ENCODE data around the gene ULK4. TPM values are rescaled to one million over a fixed set of nuclear protein-coding genes. Genes with fewer than 3 reads are reported as not detected.
A peak's percentile ranks its signal among the peaks of the same experiment; 100 is the strongest.

Gene ULK4
- total RNA-seq, 1 donor from 2014 or later = 11.2 TPM

DNA sequence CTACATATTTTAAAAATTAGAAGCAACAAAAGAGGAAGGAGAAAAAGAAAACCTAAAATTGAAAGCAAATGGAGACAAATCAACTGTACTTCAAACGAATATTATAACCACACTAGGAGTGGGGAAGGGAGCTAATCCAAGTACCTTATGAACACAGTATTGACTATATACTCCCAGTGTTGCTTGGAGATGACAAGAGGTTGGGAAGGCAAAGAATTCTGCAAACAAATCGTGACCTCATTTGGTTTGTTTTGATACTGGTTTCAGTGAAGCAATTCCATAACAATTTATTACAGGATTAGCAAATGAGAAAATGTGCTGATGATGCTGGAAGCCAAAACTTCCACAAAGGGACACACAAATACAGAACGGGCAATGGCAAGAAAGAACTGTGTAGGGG lies 268.1 kb downstream of the ULK4 start:
- TF ChIP-seq, protein P1, sequence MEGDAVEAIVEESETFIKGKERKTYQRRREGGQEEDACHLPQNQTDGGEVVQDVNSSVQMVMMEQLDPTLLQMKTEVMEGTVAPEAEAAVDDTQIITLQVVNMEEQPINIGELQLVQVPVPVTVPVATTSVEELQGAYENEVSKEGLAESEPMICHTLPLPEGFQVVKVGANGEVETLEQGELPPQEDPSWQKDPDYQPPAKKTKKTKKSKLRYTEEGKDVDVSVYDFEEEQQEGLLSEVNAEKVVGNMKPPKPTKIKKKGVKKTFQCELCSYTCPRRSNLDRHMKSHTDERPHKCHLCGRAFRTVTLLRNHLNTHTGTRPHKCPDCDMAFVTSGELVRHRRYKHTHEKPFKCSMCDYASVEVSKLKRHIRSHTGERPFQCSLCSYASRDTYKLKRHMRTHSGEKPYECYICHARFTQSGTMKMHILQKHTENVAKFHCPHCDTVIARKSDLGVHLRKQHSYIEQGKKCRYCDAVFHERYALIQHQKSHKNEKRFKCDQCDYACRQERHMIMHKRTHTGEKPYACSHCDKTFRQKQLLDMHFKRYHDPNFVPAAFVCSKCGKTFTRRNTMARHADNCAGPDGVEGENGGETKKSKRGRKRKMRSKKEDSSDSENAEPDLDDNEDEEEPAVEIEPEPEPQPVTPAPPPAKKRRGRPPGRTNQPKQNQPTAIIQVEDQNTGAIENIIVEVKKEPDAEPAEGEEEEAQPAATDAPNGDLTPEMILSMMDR (IDR thresholded peaks at IDR 0.05) = no peak
- H3K27me3 ChIP-seq = no peaks in the 10 kb centered on the region
- H3K9me3 ChIP-seq = no peaks in the 10 kb centered on the region
- no peaks in the 10 kb centered on the region for H3K36me3 ChIP-seq
- DNase-seq (no peak), ATAC-seq (no peak)
- no peak overlapping the region for H3K27ac ChIP-seq
- intact Hi-C loops (cut with DNase I) = no loop called here
- no peak overlapping the region for H3K4me3 ChIP-seq
- H3K4me1 ChIP-seq = peaks cover 2% of the 10 kb centered on the region

DNA sequence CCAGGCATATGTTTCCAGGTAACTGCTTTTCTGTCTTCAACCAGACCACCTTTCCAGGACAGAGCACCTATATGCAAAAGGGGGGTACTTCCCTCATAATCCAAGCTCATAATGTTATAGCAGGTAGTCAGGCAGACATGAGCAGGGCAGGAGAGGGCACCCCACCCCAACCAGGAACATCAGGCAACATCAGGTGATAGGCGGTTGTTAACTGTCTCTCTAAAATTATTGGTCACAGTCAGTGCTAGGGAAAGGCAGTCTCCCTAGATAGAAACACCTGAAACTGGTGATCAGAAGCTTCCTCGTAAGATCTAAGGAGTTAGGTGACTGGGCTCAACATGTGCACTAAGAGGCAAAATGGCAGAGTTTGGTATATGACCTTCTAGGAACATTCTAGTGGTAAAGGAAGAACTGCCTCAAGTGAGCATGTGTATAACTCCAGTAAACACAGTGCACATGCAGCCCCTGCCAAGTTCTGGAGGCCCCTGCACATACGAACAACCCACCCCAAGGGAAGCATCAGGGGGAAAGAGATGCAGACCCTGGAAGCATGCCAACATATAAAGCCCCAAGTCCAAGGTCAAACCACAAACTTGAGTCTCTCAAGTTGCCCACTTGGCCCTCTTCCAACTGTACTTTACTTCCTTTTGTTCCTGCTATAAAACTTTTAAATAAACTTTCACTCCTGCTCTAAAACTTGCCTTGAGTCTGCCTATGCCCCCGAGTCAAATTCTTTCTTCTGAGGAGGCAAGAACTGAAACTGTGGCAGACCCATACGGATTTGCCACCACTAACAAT lies 270.9 kb downstream of the ULK4 start:
- Histone ChIP-seq H3K4me1 (peaks cover 15% of the 10 kb centered on the region), H3K4me3 (no peak overlapping the region), H3K9me3 (no peaks in the 10 kb centered on the region), H3K27me3 (no peaks in the 10 kb centered on the region), H3K36me3 (no peaks in the 10 kb centered on the region), H3K27ac (no peak overlapping the region)
- intact Hi-C loops (cut with DNase I) = no loop called here
- TF ChIP-seq, protein P1 (IDR thresholded peaks at IDR 0.05) = no peak
- ATAC-seq = no peak
- DNase-seq = no peak

DNA sequence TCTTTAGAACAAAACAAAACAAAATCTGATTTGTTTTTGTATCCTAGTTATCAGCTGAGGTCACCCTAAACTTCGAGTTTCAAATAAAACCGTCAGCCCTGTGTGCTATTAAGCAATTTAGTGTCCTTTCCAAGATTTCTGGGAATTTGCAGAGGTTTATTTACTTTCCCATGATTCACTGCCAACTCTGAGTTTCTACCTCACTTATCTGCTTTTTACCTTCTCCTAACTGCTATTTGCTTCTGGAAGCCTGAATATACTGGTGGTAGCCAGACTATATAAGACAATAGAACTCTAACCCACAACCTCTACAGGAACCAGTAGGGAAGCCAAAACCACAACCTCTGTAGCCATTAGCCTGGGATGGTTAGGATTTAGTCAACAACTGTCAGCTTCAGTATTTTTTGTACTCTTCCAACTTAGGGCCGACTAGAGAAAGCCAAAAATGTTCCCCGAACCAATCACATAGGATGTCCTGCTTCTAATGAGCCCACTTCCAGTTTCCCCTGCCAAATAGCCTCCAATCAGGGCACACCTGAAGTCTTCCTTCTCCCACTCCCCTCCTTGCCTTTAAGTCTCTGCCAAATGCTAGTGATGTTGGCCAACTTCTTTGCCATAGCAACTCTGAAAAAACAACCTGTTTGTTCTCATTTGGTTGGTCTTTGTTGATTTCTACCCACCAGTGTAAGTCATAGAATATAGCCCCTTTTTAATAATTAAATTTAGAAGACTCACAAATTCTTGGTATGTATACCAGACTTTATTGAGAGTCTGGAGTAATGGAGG lies 273.1 kb downstream of the ULK4 start:
- Histone ChIP-seq H3K27me3 (no peaks in the 10 kb centered on the region), H3K4me3 (no peak overlapping the region), H3K4me1 (peaks cover 15% of the 10 kb centered on the region), H3K36me3 (no peaks in the 10 kb centered on the region), H3K9me3 (no peaks in the 10 kb centered on the region), H3K27ac (peak overlapping the region; percentile 65)
- TF ChIP-seq, protein P1 (IDR thresholded peaks at IDR 0.05) = no peak
- DNase-seq (no peak), ATAC-seq (no peak)
- intact Hi-C loops (cut with DNase I) = no loop called here

DNA sequence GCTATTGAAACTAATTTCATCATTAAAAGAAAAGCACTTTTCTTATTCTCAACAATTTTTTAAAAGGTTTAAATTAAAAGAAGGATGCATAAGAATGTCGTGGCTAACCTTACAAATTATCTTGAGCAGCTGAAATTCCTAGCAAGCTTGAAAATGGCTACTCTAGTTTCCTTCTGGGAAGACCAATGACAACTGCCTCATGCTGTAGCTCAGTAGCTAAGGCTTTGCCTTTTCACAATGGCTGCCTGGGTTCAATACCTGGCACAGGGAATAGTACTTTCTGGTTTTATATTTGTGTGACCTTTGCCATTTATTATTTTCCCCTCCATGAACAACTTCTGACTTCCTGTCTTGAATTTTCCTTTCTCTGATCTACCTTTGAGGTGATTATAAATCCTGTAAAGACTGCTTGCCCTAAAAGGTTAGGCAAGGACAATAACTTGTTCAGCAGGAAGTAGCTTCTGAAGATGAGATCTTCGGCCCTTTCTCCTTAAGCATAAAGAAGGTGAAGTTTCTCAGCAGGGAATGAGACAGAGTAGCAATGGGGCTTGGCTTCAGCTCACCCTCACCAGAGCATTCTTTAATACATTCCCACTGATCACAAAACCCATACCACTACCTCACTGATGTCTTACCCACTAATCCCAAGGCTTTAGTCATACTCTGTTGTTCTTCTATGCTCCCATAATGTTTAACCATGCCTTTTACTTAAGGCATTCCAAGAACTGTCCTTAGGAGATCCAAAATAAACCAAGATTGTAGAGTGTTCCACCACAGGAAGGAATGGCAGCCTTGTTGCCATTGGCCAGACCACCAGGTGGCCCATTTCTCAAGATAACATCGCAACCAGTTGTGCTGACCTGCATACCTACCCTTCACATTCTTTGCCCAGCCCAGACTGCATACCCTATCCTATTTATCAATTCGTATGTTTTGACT lies 276.8 kb downstream of the ULK4 start:
- TF ChIP-seq, protein P1 (IDR thresholded peaks at IDR 0.05) = no peak
- no peak overlapping the region for H3K4me3 ChIP-seq
- no peaks in the 10 kb centered on the region for H3K36me3 ChIP-seq
- intact Hi-C loops (cut with DNase I) = no loop called here
- peaks cover 15% of the 10 kb centered on the region for H3K4me1 ChIP-seq
- H3K9me3 ChIP-seq = no peaks in the 10 kb centered on the region
- H3K27ac ChIP-seq = no peak overlapping the region
- H3K27me3 ChIP-seq = no peaks in the 10 kb centered on the region
- no peak for ATAC-seq
- no peak for DNase-seq

DNA sequence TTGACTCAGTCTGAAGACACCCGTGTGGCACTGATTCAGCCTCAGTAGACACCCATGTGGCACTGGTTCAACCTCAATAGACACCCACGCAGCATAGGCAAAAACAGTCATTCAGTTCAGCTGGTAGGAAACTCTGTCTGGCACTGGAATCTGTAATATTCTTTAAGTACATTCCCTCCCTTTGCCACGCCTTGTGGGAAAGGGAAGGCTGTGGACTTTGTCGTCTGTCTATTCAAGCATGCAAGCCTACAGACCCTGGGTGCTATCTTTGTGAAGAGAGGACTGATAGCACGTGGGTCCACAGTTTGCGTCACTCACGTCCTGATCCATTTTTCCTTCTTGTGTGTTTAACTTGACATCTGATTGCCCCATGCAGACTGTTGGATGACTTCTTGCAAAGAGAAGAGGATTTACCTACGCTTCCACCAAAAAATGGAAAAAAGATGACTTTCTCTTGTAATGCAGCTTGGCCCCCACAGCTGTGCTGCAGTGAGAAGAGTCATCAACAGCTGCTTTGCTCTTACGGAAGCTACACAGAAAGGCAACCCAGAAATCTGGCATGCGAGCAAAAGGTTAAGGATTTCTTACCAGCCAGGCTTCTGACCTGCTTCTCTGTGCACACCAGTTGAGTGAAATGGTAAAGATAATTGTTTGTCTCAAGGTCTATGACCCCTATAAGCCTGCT lies 278.1 kb downstream of the ULK4 start:
- H3K27ac ChIP-seq = no peak overlapping the region
- H3K4me3 ChIP-seq = no peak overlapping the region
- no peaks in the 10 kb centered on the region for H3K9me3 ChIP-seq
- intact Hi-C loops (cut with DNase I) = no loop called here
- no peaks in the 10 kb centered on the region for H3K27me3 ChIP-seq
- no peaks in the 10 kb centered on the region for H3K36me3 ChIP-seq
- peaks cover 13% of the 10 kb centered on the region for H3K4me1 ChIP-seq
- TF ChIP-seq, protein P1 (IDR thresholded peaks at IDR 0.05) = no peak
- DNase-seq (no peak), ATAC-seq (peak; percentile 51)
